PC-3 (cell line): ENCODE results near the gene TMEM37.

Experiments used
- CTCF ChIP-seq: fragments of 300-600 bp; sonication (generic); conservative IDR thresholded peaks from 2 replicates; pipeline ENCODE4 v1.5.1; 2017; ENCODE audit warnings: antibody characterized with exemption, low read depth, mild to moderate bottlenecking, low read length
- EZH2 ChIP-seq: fragments of 300-600 bp; sonication (generic); IDR thresholded peaks from one replicate; pipeline ENCODE4 v1.6.1; 2017; ENCODE audit warnings: antibody characterized with exemption, mild to moderate bottlenecking, low read length; ENCODE audit not compliant: unreplicated experiment
- EZH2phosphoT487 ChIP-seq: fragments of 300-600 bp; sonication (generic); IDR thresholded peaks from 2 replicates; pipeline ENCODE4 v1.6.1; 2018; ENCODE audit warnings: mild to moderate bottlenecking, antibody characterized with exemption, low read length, borderline replicate concordance

GRCh38 chr2:119484834-119485233 lies 53.2 kb downstream of the TMEM37 start:
- TF ChIP-seq CTCF = no peak
- TF ChIP-seq EZH2 = no peak
- TF ChIP-seq EZH2phosphoT487 = no peak
